ENCODE measurements around the gene GUCY2D.

Gene GUCY2D

DNA sequence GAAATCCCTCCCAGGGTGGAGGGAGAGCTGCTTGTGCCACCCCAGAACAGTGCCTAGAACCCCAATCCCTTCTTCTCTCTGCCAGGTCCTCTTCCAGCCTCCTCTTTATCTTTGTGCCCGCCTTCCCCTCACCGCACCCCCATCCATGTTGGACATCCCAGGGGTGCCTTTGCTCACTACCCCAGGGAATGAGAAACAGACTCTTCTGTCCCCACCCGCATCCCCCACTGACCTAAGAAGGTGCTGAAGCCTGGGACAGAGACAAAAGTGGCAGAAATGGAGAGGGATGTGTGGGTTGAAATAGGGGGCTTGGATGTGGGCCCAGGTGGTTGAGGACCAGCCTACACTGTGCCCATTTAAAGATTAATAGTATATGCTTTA, 53.4 kb downstream of the GUCY2D start:
- Histone ChIP-seq H3K4me1 (ENCODE audit: low read length) (no peaks in the 10 kb centered on the region), H2AFZ (ENCODE audit: low read length) (no peak overlapping the region), H3K4me2 (ENCODE audit: low read depth, low read length) (no peak overlapping the region), H3K9ac (ENCODE audit: low read length) (no peak overlapping the region), H3F3A (ENCODE audit: insufficient read depth, low read length) (no peaks in the 10 kb centered on the region), H3K27me3 (replicated peaks; ENCODE audit: insufficient read depth, low read length) (peaks cover 79% of the 10 kb centered on the region), H3K27ac (ENCODE audit: low read length) (no peak overlapping the region), H4K20me1 (ENCODE audit: insufficient read depth, low read length) (no peaks in the 10 kb centered on the region), H3K9me3 (replicated peaks; ENCODE audit: insufficient read depth, low read length) (no peaks in the 10 kb centered on the region), H3K4me3 (ENCODE audit: low read length) (no peak overlapping the region), H3K9me2 (replicated peaks; ENCODE audit: insufficient read depth, low read length) (no peaks in the 10 kb centered on the region), H3K36me3 (replicated peaks; ENCODE audit: insufficient read depth, low read length) (no peaks in the 10 kb centered on the region), H3K79me2 (ENCODE audit: low read length) (no peaks in the 10 kb centered on the region)
- TF ChIP-seq, protein P1, sequence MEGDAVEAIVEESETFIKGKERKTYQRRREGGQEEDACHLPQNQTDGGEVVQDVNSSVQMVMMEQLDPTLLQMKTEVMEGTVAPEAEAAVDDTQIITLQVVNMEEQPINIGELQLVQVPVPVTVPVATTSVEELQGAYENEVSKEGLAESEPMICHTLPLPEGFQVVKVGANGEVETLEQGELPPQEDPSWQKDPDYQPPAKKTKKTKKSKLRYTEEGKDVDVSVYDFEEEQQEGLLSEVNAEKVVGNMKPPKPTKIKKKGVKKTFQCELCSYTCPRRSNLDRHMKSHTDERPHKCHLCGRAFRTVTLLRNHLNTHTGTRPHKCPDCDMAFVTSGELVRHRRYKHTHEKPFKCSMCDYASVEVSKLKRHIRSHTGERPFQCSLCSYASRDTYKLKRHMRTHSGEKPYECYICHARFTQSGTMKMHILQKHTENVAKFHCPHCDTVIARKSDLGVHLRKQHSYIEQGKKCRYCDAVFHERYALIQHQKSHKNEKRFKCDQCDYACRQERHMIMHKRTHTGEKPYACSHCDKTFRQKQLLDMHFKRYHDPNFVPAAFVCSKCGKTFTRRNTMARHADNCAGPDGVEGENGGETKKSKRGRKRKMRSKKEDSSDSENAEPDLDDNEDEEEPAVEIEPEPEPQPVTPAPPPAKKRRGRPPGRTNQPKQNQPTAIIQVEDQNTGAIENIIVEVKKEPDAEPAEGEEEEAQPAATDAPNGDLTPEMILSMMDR (IDR thresholded peaks at IDR 0.05; ENCODE audit: low read length): no peak
- TF ChIP-seq EZH2 (optimal IDR thresholded peaks at IDR 0.05; ENCODE audit: low read depth, low read length) (no peak), EZH2phosphoT487 (IDR thresholded peaks at IDR 0.05; ENCODE audit: low read length) (no peak)
- DNase-seq: no peak

DNA sequence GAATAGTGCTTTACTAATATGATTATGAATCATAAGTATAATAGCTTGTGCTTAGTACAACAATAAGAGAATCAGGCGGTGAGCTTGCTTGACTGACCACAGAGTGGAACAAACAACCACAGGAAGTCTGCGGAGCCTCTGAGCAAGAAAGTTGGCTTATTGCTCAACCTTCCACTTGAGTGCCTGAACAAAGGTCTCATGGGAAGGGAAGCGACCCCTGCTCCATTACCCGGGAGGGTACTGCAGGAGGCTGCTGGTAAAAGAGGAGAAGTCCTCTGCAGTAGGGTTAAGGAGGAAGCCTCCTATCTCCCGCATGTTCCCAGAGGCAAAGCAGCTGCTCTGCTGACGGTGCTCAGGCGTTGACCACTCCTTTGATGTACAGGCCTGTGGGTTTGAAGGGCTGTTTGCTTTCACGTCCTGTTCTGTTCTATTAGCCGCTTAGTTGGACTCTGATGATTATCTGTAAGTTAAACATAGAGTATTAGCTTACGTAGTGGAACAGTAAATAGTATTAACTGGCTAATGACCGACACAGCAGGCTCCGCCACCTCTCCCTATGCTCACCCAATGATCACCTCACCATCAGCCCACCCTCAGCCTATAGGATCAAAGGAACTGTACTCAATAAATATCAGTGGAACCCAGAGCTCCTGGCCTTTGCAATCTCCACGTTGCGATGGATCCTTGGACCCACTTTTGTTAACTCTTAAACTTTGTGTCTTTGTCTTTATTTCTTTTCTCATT, 54.0 kb downstream of the GUCY2D start:
- Histone ChIP-seq H3K79me2 (ENCODE audit: low read length) (no peaks in the 10 kb centered on the region), H3K4me2 (ENCODE audit: low read depth, low read length) (no peak overlapping the region), H3K27ac (ENCODE audit: low read length) (no peak overlapping the region), H2AFZ (ENCODE audit: low read length) (no peak overlapping the region), H3K4me1 (ENCODE audit: low read length) (peaks cover 1% of the 10 kb centered on the region), H3K9me2 (replicated peaks; ENCODE audit: insufficient read depth, low read length) (no peaks in the 10 kb centered on the region), H3K27me3 (replicated peaks; ENCODE audit: insufficient read depth, low read length) (peaks cover 81% of the 10 kb centered on the region), H3F3A (ENCODE audit: insufficient read depth, low read length) (no peaks in the 10 kb centered on the region), H4K20me1 (ENCODE audit: insufficient read depth, low read length) (no peaks in the 10 kb centered on the region), H3K36me3 (replicated peaks; ENCODE audit: insufficient read depth, low read length) (no peaks in the 10 kb centered on the region), H3K9me3 (replicated peaks; ENCODE audit: insufficient read depth, low read length) (no peaks in the 10 kb centered on the region), H3K9ac (ENCODE audit: low read length) (no peak overlapping the region), H3K4me3 (ENCODE audit: low read length) (no peak overlapping the region)
- no peak for DNase-seq
- TF ChIP-seq EZH2phosphoT487 (IDR thresholded peaks at IDR 0.05; ENCODE audit: low read length) (no peak), EZH2 (optimal IDR thresholded peaks at IDR 0.05; ENCODE audit: low read depth, low read length) (no peak)
- TF ChIP-seq, protein P1 (IDR thresholded peaks at IDR 0.05; ENCODE audit: low read length): no peak

DNA sequence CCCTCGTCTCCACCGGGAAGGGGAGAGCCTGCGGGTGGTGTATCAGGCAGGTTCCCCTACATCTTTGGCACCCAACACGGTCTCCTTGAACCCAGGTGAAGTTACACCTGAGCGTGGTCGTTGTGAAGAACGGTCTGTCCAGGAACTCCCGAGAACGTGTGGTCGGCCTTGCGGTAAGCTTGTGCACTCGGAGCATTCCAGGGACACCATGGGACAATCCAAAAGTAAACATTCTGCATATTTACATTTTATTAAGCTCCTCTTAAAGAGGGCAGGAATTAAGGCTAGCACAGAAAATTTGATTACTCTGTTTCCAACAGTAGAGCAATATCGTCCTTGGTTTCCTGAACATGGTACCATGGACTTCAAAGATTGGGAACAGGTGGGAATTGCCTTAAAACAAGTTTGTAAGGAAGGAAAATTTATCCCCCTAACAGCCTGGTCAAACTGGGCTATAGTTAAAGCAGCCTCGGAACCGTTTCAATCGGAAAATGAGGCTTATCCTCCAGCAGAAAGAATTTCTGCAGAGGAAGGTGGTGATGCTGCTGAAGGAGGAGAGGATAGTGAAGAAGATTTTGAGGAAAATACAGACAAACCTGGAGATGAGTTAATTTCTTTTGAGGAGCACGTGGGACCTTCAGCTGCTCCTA, 54.7 kb downstream of the GUCY2D start:
- Histone ChIP-seq H3K36me3 (replicated peaks; ENCODE audit: insufficient read depth, low read length) (no peaks in the 10 kb centered on the region), H3F3A (ENCODE audit: insufficient read depth, low read length) (no peaks in the 10 kb centered on the region), H2AFZ (ENCODE audit: low read length) (no peak overlapping the region), H3K27me3 (replicated peaks; ENCODE audit: insufficient read depth, low read length) (peaks cover 81% of the 10 kb centered on the region), H3K9me2 (replicated peaks; ENCODE audit: insufficient read depth, low read length) (no peaks in the 10 kb centered on the region), H3K79me2 (ENCODE audit: low read length) (no peaks in the 10 kb centered on the region), H3K4me3 (ENCODE audit: low read length) (no peak overlapping the region), H4K20me1 (ENCODE audit: insufficient read depth, low read length) (no peaks in the 10 kb centered on the region), H3K4me1 (ENCODE audit: low read length) (peaks cover 4% of the 10 kb centered on the region), H3K9ac (ENCODE audit: low read length) (no peak overlapping the region), H3K9me3 (replicated peaks; ENCODE audit: insufficient read depth, low read length) (no peaks in the 10 kb centered on the region), H3K27ac (ENCODE audit: low read length) (no peak overlapping the region), H3K4me2 (ENCODE audit: low read depth, low read length) (0 out of 2 replicates have a peak overlapping the region, but pooled peaks have one; percentile 7)
- DNase-seq: no peak
- TF ChIP-seq, protein P1 (IDR thresholded peaks at IDR 0.05; ENCODE audit: low read length): no peak
- TF ChIP-seq EZH2 (optimal IDR thresholded peaks at IDR 0.05; ENCODE audit: low read depth, low read length) (no peak), EZH2phosphoT487 (IDR thresholded peaks at IDR 0.05; ENCODE audit: low read length) (no peak)
